ENCODE results near the gene PLCH1.

PLCH1 gene

DNA sequence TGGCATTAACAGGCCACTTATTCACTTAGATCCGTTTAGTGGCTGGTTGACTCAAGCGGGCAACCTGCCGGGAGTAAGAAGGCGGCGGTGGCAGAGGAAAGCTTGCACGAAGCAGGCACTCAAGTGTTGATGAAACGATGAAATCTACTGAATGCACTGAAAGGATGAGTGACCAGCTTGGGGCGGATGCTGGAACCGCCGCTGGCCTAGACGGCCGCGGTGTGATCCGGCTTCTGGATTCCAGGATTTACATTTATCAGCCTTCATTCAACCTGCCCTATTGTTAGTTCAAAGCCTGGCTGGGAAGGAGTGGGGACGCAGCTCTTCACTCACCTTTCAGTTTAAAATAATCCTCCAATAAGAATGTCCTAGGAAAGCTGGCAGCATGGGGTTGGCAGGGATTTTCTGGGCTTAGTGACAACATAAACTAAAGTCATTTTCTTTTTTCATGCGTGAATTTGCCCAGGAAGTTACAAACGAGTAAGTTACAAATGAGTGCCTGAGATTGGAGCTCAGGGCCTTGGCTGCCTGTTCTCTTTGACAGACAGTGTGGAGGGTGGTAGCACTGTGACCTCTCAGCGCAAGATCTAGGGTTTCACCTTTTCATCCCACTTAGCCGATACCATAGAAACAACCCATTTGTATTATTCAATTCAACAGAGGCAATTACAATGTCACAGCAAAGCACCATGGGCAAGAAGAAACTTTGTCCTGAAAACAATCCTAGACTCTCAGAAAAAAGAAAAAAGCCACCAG lies 1.1 kb upstream of the PLCH1 start:
- no peak for DNase-seq (ENCODE audit: low read depth in 3 of 3, low spot score in 1 of 3)

DNA sequence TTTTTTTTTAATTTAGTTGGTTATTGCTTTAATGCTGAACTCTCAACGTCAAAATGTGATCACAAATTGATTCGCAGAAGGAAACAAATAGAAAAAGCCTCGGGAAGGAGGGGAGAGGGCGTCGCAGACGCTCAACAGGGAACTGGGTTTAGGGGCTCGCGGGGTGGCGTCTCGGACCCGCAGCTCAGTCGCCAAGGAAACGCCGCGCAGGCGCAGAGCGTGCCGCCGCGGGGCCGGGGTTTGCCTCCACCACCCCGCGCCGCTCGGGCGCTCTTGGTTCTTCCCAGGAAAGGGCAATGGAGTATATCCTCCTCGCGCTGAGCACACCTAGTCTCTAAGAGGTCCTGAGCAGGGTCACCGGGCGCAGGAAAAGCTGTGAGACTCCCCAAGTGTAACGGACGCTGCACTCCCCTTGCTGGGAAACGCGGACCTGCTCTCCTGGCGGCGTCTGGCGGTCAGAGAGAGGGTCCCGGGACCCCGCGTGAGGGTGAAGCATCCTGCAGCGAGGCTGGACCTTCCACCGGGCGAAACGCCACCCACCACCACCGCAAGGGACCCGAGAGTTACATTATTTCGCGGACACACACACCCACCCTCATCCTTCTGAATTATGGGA lies 753 bp downstream of the PLCH1 start:
- peak in 2 of 3 donors; percentile 1 to 36 for DNase-seq (ENCODE audit: low read depth in 3 of 3, low spot score in 1 of 3)

DNA sequence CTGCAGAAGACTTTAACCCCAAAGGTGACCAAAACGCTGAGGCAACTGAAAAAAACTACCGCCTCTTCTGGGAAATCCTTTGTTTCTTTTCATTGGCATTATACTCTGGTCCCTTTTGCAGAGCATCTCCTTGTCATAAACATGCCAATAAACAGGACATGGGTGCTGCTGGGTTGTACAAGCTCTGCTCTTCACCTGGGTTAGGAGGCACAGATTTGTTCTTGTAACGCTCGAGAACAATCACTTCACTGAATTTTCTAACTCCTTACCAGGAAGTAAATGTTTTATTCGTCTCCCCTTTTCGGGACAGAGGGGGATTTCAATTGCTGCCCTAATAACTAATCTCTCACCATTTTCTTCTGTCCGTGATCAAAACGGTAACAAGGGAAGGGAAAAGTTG lies 1.3 kb downstream of the PLCH1 start:
- no peak for DNase-seq (ENCODE audit: low read depth in 3 of 3, low spot score in 1 of 3)

DNA sequence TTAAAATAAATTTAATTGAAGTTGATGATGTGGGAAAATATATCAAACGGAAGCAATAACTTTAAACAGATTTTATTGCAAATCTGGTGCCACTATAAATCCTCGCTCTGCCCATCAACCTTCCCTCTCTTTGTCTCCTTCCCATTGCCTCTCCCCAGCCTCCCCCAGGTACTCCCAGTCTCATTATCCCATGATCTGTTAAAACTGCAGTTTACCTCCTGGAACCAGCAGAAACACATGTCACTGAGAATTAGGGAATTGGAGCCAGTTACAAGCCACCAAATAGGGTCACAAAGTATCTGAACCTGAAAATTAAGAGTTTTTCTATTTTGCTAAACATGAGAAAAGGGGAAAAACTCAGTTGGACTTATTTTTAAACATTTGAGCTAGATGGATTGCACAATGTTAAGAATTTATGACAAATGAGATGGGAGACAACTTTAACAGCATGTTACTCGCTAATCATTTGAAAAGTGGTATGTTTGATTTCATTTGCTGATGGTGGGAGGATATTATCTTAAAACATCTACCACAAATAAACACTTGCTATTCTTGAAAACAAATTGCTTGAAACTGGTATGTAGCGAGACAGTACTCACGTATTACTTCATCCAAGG lies 2.4 kb downstream of the PLCH1 start:
- DNase-seq (ENCODE audit: low read depth in 3 of 3, low spot score in 1 of 3), result no peak

DNA sequence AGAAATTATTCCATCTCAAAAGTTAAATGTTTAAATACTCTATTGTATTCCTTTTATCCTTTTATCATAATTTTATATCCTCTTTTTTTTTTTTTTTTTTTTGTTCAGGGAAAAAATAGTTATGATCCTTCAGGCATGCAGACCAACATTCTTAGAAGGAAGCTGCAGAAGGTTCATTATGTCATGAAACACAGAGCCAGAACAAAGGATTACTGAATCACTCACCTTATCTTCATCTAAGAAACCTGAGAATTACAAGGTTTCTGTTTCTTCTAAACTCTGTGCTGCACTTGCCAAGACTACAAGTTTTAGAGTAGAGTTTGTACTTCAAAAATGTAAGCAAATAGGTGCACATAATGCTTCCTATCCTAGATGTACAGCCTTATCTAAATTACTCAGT lies 3.3 kb downstream of the PLCH1 start:
- DNase-seq (ENCODE audit: low read depth in 3 of 3, low spot score in 1 of 3), result no peak

DNA sequence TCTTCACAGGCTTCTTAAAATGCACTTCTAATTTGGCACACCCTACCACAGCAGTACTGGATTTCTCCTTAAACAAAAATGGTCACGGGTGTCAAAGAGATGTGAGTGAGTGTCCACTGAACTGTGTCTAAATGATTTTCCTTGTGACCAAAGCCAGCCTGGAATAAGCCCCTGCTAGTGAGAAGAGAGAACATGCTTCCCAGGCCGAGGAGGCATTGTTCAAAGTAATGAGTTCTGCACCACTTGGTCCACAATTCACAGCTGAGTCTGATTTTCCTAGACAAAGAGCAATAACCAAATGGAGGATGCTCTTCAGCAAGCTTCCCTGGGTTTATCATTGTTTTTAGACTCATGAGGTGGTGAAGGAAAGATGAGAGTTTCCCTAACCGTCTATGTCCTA lies 3.8 kb downstream of the PLCH1 start:
- DNase-seq (ENCODE audit: low read depth in 3 of 3, low spot score in 1 of 3), result no peak

DNA sequence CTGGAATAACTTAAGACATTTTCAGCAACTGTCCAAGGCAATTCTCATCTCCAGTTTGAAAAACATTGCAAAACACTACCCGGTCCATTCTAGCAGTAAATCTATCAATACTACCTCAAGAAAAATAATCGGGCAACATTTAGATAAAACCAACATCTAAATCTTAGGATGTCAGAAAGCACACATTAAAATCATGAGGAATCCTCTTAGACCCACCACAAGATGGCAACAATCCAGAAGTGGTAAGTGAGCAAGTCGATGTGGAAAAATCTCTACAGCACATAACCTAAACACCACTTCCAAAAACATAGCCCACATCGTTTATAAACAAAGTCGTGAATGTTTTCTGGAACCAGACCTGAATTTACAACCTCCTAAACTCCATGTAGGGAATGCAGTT lies 5.7 kb downstream of the PLCH1 start:
- no peak for DNase-seq (ENCODE audit: low read depth in 3 of 3, low spot score in 1 of 3)

DNA sequence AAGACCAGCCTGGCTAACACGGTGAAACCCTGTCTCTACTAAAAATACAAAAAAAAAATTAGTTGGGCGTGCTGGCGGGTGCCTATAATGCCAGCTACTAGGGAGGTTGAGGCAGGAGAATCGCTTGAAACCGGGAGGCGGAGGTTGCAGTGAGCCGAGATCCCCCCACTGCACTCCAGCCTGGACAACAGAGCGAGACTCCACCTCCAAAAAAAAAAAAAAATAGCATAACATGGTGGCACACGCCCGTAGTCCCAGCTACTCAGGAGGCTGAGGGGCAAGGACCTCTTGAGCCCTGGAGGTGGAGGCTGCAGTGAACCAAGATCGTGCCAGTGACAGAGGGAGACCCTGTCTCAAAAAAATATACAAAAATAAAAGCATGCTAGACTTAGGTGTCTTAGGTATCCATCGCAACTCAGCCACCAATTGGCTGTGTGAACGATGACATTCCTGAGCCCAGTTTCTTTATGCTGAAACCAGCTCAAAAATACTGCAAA lies 6.2 kb downstream of the PLCH1 start:
- no peak for DNase-seq (ENCODE audit: low read depth in 3 of 3, low spot score in 1 of 3)

DNA sequence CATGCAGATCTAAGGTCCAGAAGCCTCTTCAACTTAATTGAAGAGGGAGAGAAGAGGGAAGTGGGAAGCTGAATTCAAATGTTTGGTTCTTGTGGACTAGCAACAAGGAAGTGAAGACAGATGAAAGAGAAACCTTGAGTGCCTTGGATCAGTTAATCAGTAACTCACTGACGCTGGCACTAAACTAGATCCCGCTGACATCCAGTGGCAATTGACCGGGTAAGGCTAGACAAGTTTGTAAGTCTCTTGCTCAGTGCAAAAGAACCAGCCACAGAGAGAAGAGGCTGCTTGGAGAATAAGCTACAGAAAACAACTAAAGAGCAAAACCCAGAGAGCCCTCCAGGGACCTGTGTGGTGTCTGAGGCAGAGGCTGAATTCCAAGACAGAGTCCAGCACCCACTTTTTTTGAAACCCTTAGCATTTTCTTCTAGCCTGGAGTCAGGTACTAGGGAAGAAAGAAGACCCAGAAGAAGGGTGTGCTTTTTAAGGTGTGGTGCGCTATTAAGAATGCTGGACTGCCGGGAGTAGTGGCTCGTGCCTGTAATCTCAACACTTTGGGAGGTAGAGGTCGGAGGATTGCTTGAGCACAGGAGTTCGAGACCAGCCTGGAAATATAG lies 6.9 kb downstream of the PLCH1 start:
- no peak for DNase-seq (ENCODE audit: low read depth in 3 of 3, low spot score in 1 of 3)

DNA sequence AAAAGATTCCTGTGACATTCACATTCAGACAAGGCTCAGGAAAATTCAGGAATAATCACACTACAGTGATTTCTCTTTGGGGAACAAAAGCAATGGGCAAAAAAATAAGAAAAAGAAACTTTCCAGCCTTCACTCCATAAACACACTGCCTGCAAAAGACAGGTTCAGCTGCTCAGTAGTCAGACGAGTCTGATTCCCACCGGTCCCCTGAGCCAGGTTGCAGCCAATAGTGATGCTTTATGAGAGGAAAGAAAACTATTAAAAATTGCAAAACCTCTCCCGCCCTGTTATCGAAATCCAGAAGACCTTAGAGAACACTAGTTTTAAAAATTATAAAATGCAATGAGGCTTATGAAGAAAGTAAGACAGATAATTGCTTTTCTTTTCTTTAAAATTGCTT lies 8.5 kb downstream of the PLCH1 start:
- no peak for DNase-seq (ENCODE audit: low read depth in 3 of 3, low spot score in 1 of 3)

DNA sequence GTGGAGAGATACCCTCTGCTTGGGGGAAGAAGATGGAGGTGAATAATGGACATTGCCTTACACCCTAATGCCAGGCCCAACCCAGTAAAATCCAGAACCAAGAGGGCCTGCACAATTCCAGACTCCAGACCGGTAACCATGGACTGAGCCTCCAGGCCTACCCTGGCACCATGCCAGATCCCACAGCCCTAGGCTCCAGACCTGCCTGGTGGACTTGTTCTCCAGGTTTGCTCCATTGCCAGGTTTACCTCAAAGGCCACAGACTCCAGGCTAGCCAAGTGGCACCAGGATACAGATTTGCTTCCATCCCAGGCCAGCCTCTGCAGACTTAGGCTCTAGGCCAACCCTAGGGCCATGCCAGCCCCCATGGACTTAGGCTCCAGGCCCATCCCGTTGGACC lies 14.0 kb downstream of the PLCH1 start:
- no peak for DNase-seq (ENCODE audit: low read depth in 3 of 3, low spot score in 1 of 3)

DNA sequence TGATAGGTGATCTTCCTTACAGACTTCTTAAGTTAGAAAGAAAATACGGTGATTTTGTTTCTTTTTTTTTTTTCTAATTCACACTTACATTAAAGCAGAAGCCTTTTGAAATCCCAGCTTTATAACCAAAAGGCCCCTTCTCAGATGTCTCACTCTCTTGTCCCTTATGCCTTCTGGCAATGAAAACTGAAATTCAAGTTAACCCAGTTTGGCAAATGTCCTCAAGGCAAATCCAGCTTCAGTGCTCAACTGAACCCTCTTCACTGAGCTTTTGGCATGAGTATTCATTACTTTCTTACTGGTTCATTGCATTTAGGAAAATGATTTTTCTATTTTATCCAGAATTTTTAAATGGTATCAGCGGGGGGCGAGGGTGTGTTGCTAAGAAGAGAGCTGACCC lies 17.0 kb downstream of the PLCH1 start:
- no peak for DNase-seq (ENCODE audit: low read depth in 3 of 3, low spot score in 1 of 3)

DNA sequence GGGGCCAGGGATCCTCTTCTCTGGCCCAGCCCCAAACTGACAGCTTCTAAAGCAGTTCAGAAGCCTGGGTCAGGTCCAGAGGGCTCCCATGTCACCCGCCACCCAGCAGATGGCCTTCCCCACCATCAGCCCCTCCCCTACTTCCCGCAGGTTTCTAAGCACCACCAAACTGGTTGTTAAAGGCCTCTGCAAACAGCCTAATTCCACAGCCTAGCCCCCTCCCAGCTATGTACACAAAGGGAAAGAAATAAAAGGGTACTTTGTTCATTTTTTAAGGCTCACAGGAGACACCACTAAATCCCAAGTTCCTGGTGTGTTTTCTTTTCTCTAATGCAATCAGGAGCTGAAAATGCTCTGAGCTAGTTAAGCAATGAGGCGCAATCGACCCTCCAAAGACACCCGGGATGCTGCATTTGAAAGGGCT lies 30.6 kb downstream of the PLCH1 start:
- no peak for DNase-seq (ENCODE audit: low read depth in 3 of 3, low spot score in 1 of 3)

DNA sequence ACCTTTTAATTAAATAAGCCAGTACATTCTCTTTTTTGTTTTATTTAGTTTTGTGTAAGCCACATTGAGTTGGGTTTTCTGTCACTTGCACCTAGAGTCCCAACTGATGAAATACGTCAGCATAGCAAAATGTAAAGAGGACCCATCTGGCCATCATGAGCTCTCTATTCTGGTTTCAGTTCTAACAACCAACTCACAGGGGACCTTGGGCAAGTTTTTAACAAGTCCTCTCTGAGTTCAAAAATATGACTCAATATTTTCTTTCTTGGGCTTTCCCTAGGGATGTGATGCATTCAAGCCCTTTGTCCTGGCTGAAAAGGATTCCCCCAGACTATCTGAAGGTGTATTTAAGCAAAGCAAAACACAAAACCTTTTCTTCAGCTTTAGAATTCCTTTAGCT lies 32.9 kb downstream of the PLCH1 start:
- no peak for DNase-seq (ENCODE audit: low read depth in 3 of 3, low spot score in 1 of 3)

DNA sequence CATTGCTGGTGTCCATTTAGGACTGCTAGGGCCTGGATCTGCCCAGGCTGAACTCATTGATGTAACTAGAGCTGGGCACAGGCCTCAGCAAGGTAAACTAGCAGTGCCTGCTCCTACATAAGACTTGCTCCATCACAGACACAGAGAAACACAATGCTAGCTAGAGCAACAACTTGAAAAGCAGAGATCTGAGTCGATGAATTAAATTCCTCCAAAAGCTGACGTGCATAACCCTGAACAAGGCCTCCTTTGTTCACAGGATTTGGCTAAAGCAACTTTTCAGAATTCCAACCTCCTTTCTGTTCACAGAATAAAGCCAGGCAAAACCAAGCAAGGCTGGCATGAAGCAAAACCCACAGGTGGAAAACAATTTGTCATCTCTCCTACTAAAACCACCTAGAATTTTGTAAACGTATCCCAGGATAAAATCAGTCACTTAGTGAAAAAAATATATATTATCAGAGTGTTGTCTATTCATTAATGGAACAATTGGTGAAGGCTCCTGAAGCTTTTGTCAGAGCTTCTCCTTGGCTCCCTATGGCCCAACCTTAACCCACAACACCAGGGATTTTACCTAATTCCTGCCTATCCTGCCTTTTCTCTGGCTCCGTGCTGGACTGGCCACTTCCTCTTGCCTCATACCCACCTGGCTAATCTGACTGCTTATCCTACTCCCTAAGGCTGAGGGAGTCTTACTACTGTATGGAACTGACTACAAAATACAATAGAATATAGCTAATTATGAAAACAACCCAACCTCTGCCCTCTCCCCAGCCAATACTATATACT lies 39.9 kb downstream of the PLCH1 start:
- no peak for DNase-seq (ENCODE audit: low read depth in 3 of 3, low spot score in 1 of 3)

DNA sequence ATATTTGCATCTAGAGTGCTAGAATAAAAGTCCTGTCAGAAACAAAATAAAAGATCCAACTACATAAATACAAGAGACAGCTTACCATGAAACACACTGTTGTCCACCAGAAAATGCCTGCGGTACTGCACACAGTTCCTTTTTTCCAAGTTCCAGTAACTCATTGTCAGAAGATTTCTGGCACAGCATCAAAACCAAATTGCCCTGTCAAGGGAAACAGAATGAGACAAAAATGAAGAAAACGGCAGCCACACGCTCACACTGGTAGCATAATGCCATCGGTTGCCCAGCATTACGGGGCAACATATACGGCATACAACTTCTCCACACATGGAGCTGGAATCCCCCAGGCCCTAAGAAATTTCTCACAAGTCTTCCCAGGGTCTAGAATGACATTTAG lies 40.8 kb downstream of the PLCH1 start:
- no peak for DNase-seq (ENCODE audit: low read depth in 3 of 3, low spot score in 1 of 3)

DNA sequence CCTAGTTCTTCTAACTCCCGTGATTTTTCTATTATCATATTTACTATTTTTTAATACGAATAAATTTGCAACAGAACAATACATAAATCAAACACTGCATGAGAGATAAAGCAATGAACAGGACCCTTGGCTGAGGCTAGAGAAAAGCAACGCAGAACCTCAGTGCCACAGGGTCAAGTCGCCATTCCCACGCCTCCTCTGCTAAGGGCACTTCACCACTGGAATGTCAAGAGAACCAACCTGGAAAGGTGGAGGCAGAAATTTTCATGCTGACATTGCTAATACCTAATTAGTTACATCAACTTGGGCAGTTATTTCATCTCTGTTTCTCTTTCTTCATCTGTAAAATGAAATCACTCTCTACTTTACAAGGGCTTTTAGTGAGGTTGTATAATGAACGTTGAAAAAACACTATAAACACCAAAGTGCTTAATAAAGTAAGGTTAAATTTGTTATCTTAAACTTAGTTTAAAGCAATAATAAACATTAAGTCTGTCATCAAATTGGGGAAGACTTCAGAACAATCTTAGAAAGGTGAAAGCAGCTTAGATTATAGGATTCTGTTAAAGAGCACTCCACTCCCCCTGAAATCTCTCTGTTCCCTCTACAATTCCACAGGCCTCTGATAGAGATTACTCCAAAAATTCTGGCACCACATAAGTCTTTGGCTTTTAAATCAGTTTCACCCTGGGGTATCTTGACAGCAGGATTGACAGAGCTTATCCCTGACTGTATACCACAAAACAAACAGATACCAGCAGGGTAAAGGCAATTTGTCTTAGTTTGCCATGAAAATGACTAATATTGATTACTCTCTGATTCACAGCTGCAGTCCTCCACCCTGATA lies 41.9 kb downstream of the PLCH1 start:
- no peak for DNase-seq (ENCODE audit: low read depth in 3 of 3, low spot score in 1 of 3)

DNA sequence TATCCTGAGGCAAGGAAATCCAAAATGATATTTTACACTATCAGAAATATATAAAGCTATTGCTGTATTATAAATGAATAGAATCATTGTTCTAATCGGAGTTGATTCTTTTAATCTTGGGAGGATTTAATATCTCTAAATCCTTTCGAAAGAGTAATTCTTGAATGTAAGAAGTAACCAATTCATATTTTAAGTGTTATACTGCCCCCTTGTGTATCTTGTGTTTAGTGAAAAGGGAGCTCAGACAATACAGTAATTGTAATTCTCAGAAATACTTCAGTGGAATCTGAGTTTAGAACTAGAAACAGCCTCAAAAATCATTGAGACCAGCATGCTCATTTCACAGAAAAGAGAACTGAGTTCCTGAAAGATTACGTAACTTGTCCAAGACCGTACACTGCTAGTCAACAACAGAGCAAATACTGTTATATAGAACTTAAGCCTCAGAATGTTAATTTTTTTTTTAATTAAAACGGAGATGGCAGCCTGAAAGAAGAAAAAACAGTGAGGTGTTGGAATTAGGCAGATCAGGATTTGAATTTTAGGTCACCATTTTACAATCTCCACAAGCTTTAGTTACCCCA lies 42.9 kb downstream of the PLCH1 start:
- DNase-seq (ENCODE audit: low read depth in 3 of 3, low spot score in 1 of 3), result no peak

DNA sequence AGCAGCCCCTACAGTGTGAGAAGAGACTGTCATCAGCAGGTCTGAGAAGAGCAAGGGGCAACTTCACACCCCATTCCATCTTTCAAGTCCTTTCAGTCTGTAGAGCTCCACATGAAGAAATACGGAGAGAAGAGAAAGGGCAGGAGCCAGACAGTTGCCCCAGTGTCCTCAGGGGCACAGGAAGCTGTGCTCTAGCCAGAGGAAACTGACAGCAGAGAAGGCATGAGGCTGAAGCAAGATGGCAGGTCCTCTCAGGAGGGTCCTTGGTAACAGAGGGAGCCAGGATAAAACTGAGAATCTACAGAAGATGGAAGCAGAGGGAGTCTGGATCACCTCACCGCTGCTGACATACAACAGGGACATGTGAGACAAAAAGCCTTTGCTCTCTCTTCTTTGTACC lies 47.3 kb downstream of the PLCH1 start:
- no peak for DNase-seq (ENCODE audit: low read depth in 3 of 3, low spot score in 1 of 3)

DNA sequence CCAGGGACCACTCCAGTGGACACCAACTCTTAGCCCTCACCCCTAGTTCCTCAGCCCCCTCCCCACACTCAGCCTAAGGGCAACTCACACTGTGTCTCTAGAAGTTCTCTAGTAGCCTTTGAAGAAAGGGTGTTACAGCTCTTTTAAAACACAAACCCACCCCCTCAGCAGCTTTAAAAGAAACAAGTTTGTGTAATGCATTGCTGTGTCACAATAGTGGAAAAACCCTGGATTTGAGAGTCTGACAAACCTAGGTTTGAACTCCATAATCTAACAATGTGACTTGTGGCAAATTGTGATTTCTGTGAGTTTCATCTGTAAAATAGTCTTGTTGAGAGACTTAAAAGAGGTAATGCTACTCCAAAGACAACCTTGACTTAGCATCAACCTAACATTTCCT lies 54.0 kb downstream of the PLCH1 start:
- DNase-seq (ENCODE audit: low read depth in 3 of 3, low spot score in 1 of 3), result no peak
